Caco-2 (cell line): Measurements from ENCODE around the gene TARBP1. TPM values are rescaled to one million over a fixed set of nuclear protein-coding genes. Genes with fewer than 3 reads are reported as not detected.

Experiments
- BruUV-seq: library from RNA; stranded (reverse); fragments of 400-500 nt; replicated peaks from 2 replicates; lab custom pipeline; 2021; lab: Mats Ljungman, UMichigan
- CTCF ChIA-PET: fragments of 300-600 bp; sonication (Branson Sonifier 250); formaldehyde crosslinking; loops from one replicate; lab custom pipeline; 2022; ENCODE audit warnings: antibody characterized with exemption; lab: Charles Lee
- POLR2A ChIA-PET: fragments of 300-600 bp; sonication (Branson Sonifier 250); formaldehyde crosslinking; loops from one replicate; lab custom pipeline; 2022; ENCODE audit warnings: antibody characterized with exemption; lab: Charles Lee
- DNase-seq, 2 experiments: peaks; one replicate each; pipeline versions ENCODE4 v3.0.0 to v3.0.0-alpha.2; 2020 to 2022
- H3K27me3 ChIP-seq: replicated peaks from 2 replicates; pipeline ENCODE4 v1.6.0; 2011; ENCODE audit warnings: low read length; ENCODE audit not compliant: control insufficient read depth, insufficient read depth
- H3K36me3 ChIP-seq: 2 replicates; pipeline ENCODE4 v1.5.1; 2011; ENCODE audit warnings: low read length; ENCODE audit not compliant: control insufficient read depth, insufficient read depth
- H3K4me1 ChIP-seq: fragments of 250-450 bp; sonication (Bioruptor Pico); 2 replicates; pipeline ENCODE4 v1.5.1; 2020; ENCODE audit warnings: mild to moderate bottlenecking
- H3K4me3 ChIP-seq: 2 replicates; pipeline ENCODE4 v1.5.1; 2011; ENCODE audit warnings: low read depth, mild to moderate bottlenecking, control low read depth, low read length
- H3K9me3 ChIP-seq: fragments of 250-450 bp; sonication (Bioruptor Pico); 2 replicates; pipeline ENCODE4 v1.5.1; 2020; ENCODE audit warnings: mild to moderate bottlenecking, moderate library complexity
- H3K27ac Mint-ChIP-seq: one replicate; pipeline ENCODE4 v1.8.0; 2022; ENCODE audit warnings: mixed read lengths; ENCODE audit not compliant: unreplicated experiment
- H3K27me3 Mint-ChIP-seq: one replicate; pipeline ENCODE4 v1.8.0; 2022; ENCODE audit warnings: mixed read lengths; ENCODE audit not compliant: insufficient read depth, unreplicated experiment
- H3K36me3 Mint-ChIP-seq: one replicate; pipeline ENCODE4 v1.8.0; 2022; ENCODE audit warnings: mild to moderate bottlenecking, mixed read lengths; ENCODE audit not compliant: insufficient read depth, unreplicated experiment
- H3K4me1 Mint-ChIP-seq: one replicate; pipeline ENCODE4 v1.8.0; 2022; ENCODE audit warnings: low read depth, mixed read lengths; ENCODE audit not compliant: unreplicated experiment
- H3K4me3 Mint-ChIP-seq: one replicate; pipeline ENCODE4 v1.8.0; 2022; ENCODE audit warnings: mild to moderate bottlenecking, moderate library complexity, mixed read lengths; ENCODE audit not compliant: unreplicated experiment
- H3K9me3 Mint-ChIP-seq: one replicate; pipeline ENCODE4 v1.8.0; 2022; ENCODE audit warnings: mixed read lengths; ENCODE audit not compliant: unreplicated experiment
- intact Hi-C: fragments of 100-400 bp; cut with micrococcal nuclease; formaldehyde crosslinking; loops from one replicate; pipeline ENCODE4 v1.10.0; 2022; ENCODE audit not compliant: unreplicated experiment
- total RNA-seq: library from RNA; stranded (reverse); gene quantifications from 2 replicates; pipeline ENCODE4 v1.2.3, GENCODE V29; 2022
- TF ChIP-seq, protein P1 (sequence below), 2 experiments: fragments of 200-600 bp in 1 of 2; IDR thresholded peaks; 1 replicate in 1 of 2; 2 replicates in 1 of 2; pipeline versions ENCODE4 v1.5.1 to v1.8.0; 2011 to 2022; ENCODE audit warnings: antibody characterized with exemption in 1 of 2, control low read depth in 1 of 2, inconsistent platforms in 1 of 2, low read depth in 1 of 2, low read length in 1 of 2, mild to moderate bottlenecking in 1 of 2, moderate library complexity in 1 of 2; ENCODE audit not compliant: insufficient read depth in 1 of 2, severe bottlenecking in 1 of 2, unreplicated experiment in 1 of 2

Gene TARBP1
- total RNA-seq, 1 experiment from 2014 or later: 37.0 TPM

DNA sequence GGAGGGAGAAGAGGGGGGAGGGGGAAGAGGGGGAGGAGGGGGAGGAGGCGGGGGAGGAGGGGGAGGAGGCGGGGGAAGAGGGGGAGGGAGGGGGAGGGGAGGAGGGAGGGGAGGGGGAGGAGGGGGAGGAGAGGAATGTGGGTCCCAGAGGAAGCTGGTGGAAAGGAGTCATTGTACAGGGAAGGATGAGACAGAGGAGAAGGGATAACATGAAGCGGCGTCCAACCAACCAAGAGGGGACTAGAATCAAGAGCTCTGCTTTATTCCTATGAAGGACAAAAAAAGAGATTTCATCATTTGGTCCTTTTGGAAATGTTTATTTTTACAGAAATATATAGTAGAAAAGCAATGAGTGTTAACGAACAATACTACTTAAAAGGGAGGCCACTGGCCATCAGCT, 81.2 kb downstream of the TARBP1 start:
- H3K4me3 ChIP-seq: no peak overlapping the region
- no peak for DNase-seq
- H3K36me3 ChIP-seq: no peaks in the 10 kb centered on the region
- no peaks in the 10 kb centered on the region for H3K4me1 ChIP-seq
- Mint-ChIP-seq H3K4me3 (no peak overlapping the region), H3K9me3 (no peaks in the 10 kb centered on the region), H3K27ac (no peak overlapping the region), H3K36me3 (peaks cover 12% of the 10 kb centered on the region), H3K27me3 (no peaks in the 10 kb centered on the region), H3K4me1 (no peaks in the 10 kb centered on the region)
- BruUV-seq: no TSS peak
- H3K27me3 ChIP-seq: no peaks in the 10 kb centered on the region
- ChIA-PET POLR2A (interaction anchor here (0.6 kb wide), 3 partner anchors 25 to 724 kb away, joined by 3 to 4 read pairs (median 3); no protein-coding TSS in a partner anchor), CTCF (no interaction called here)
- TF ChIP-seq, protein P1, sequence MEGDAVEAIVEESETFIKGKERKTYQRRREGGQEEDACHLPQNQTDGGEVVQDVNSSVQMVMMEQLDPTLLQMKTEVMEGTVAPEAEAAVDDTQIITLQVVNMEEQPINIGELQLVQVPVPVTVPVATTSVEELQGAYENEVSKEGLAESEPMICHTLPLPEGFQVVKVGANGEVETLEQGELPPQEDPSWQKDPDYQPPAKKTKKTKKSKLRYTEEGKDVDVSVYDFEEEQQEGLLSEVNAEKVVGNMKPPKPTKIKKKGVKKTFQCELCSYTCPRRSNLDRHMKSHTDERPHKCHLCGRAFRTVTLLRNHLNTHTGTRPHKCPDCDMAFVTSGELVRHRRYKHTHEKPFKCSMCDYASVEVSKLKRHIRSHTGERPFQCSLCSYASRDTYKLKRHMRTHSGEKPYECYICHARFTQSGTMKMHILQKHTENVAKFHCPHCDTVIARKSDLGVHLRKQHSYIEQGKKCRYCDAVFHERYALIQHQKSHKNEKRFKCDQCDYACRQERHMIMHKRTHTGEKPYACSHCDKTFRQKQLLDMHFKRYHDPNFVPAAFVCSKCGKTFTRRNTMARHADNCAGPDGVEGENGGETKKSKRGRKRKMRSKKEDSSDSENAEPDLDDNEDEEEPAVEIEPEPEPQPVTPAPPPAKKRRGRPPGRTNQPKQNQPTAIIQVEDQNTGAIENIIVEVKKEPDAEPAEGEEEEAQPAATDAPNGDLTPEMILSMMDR (IDR thresholded peaks at IDR 0.05; ENCODE audit: insufficient read depth in 1 of 2, low read depth in 1 of 2, low read length in 1 of 2, severe bottlenecking in 1 of 2, unreplicated experiment in 1 of 2): no peak
- H3K9me3 ChIP-seq: no peaks in the 10 kb centered on the region
- intact Hi-C loops: no loop called here

DNA sequence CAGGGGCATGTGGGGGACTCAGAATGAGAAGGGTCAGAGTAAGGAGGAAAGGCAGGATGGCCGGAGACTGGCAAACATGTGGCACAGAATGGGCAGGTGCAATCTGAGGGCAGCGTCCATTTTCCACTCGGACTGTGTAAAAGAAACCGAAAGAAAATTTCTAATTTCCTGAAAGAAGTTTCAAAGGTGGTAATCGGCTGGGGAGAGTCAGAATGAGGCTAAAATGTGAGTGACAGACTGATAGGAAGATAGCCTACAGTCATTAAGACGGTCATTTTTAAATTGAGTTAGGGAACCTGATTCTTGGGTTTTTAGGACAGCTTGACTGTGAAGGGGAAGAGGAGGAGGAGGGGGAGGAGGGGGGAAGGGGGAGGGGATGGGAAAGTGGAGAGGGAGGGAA, 82.1 kb downstream of the TARBP1 start:
- Histone ChIP-seq H3K9me3 (no peaks in the 10 kb centered on the region), H3K4me3 (no peak overlapping the region), H3K36me3 (no peaks in the 10 kb centered on the region), H3K27me3 (no peaks in the 10 kb centered on the region), H3K4me1 (no peaks in the 10 kb centered on the region)
- TF ChIP-seq, protein P1 (IDR thresholded peaks at IDR 0.05; ENCODE audit: insufficient read depth in 1 of 2, low read depth in 1 of 2, low read length in 1 of 2, severe bottlenecking in 1 of 2, unreplicated experiment in 1 of 2): no peak
- Mint-ChIP-seq H3K4me3 (no peak overlapping the region), H3K27ac (no peak overlapping the region), H3K27me3 (no peaks in the 10 kb centered on the region), H3K4me1 (no peaks in the 10 kb centered on the region), H3K9me3 (no peaks in the 10 kb centered on the region), H3K36me3 (peaks cover 15% of the 10 kb centered on the region)
- BruUV-seq: no TSS peak
- no peak for DNase-seq
- ChIA-PET CTCF (no interaction called here), POLR2A (no interaction called here)
- intact Hi-C loops: no loop called here

DNA sequence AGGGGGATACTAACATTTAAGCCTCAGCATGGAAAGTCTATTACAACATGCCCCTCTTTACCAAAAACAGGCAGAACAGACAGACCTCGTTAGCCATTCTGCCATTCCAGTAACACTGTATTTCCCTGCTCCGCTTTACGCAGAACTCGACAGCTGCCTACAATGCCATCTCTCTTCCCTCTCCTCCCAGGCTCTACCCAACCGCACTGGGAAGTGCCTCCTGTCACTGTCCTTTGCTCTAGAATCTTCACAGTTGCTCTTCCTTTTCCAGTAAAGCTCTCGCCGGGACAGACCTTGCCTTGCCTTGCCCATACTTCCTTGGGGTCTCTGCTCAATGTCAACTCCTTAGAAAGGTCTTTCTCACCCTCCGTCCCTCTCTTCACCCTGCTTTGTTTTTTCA, 82.9 kb downstream of the TARBP1 start:
- H3K27ac Mint-ChIP-seq: no peak overlapping the region
- no TSS peak for BruUV-seq
- H3K4me1 ChIP-seq: no peaks in the 10 kb centered on the region
- H3K27me3 Mint-ChIP-seq: no peaks in the 10 kb centered on the region
- TF ChIP-seq, protein P1 (IDR thresholded peaks at IDR 0.05; ENCODE audit: insufficient read depth in 1 of 2, low read depth in 1 of 2, low read length in 1 of 2, severe bottlenecking in 1 of 2, unreplicated experiment in 1 of 2): no peak
- ChIA-PET CTCF (no interaction called here), POLR2A (no interaction called here)
- H3K27me3 ChIP-seq: no peaks in the 10 kb centered on the region
- H3K9me3 Mint-ChIP-seq: no peaks in the 10 kb centered on the region
- DNase-seq: no peak
- no peaks in the 10 kb centered on the region for H3K4me1 Mint-ChIP-seq
- intact Hi-C loops: no loop called here
- no peak overlapping the region for H3K4me3 Mint-ChIP-seq
- H3K4me3 ChIP-seq: no peak overlapping the region
- no peaks in the 10 kb centered on the region for H3K9me3 ChIP-seq
- H3K36me3 Mint-ChIP-seq: peaks cover 22% of the 10 kb centered on the region
- no peaks in the 10 kb centered on the region for H3K36me3 ChIP-seq
